Iris pigment epithelial cell (primary cell): Measurements from ENCODE around the gene KIF21A.

Experiments used
- DNase-seq: peaks from one replicate; pipeline ENCODE4 v3.0.0-alpha.2; 2011; ENCODE audit warnings: low read depth

KIF21A gene

DNA sequence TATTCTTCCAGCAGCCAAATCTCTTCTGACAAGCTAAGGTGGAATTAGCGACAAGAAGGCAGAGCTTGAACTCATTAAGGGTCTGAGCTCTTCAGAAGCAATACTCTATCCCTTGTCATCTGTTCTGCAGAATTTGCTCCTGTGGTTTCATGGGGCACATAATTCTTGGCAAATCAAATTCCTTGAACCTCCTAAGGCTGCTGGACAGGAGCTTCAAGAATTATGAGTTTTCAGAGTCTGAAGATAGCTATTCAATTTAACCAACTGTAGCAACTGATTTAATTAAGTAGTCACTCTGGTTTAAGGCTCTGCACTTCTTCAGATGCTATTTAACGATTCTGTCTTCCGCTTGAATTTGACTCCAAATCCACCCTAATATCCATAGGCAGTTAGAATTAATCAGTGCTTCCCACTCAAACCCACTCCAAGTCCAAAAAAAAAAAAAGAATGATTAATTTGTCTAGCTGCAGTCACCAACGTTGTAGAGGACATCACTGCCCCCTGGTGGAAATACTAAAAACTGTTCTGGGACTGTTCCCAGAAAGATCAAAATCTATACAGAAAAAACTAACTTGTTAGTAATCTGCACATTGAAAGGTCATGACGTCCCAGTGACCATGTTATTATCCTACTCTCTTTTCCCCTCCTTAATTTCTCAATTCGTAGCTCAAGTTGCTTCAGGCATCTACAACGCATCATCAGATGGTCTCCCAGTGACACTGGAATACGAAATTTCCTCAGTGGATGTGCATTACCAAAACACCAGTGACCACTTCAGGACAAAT, 169.9 kb downstream of the KIF21A start:
- peak; percentile 34 for DNase-seq

DNA sequence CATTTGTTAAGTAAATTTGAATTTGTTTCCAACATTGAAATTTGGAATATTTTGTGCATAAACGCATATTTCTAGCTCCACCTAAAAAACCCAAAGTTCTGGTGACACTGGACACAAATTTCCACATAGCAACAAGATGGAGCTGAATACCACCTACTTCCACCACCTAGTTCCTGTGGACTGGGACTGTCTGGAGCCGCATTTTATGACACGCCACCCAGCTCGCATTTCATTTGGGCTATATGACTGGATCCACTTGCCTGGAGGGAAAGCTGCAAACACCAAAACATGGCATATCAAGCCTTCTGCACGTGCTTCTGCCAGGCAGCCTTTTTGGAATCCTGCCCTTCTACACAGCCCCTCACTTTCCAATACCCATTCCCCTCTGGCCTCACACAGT, 173.4 kb downstream of the KIF21A start:
- DNase-seq, result no peak

DNA sequence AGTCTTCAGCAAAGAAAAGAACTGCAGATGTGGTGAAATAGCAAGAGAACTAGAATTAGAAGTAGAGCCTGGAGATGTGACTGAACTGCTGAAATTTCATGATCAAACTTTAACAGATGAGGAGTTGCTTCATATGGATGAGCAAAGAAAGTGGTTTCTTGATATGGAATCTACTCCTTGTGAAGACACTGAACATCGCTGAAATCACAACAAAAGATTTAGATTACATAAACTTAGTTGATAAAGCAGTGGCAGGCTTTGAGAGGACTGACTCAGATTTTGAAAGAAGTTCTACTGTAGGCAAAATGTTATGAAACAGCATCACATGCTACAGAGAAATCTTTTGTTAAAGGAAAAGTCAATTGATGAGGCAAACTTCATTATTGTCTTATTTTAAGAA, 175.0 kb downstream of the KIF21A start:
- peak; percentile 23 for DNase-seq

DNA sequence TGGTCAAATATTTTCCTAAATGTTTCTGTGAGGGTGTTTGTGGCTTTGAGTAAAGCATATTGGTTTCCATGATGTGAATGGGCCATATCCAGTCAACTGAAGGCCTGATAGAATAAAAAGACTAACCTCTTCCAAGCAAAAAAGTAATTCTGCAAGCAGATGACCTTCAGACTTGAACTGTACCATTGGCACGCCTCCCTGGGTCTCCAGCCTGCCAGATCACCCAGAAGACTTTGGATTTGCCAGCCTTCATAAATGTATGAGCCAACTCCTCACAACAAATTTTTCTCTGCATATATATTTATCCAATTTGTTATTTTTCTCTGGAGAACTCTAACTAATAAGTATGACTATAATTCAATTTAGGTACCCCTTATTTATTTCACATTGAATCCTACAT, 190.3 kb downstream of the KIF21A start:
- DNase-seq, result no peak
